ENCODE measurements around the gene GALNTL6.

GALNTL6 gene

DNA sequence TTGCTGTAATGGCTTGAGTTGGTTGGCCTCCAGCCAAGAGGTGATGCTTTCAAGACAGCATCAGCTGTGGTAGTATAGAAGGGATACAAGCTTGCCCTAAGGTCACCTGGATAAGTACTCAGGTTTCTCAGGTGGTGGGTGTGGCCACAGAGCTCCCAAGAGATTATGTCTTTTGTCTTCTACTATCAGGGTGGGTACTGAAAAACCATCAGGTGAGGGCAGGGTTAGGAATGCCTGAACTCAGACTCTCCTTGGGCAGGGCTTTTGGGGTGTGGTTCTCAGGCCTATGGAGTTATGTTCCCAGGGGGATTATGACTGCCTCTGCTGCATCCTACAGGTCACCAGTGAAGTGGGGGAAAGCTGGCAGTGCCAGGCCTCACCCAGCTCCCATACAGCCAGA, 700.8 kb downstream of the GALNTL6 start:
- Mint-ChIP-seq H3K4me1 (ENCODE audit: low read depth) (no peaks in the 10 kb centered on the region), H3K4me3 (no peak overlapping the region)

DNA sequence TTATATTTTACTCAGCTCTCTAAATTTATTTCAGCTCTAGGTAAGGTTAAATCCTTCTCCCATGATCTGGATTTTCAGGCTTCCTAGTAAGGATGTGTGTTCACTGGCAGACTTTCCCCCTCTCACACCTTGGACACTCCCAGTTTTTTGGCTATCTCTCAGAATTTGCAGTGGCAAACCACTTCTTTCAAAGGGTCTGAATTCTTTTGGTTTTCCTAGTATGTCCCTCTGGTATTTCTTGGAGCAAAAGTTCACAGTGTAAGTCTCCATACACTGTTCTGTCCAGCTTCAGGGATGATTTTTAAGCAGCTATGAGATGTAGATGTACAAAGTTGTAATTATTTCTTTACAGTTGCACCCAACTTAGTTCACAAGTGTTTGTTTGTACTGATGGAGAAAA, 701.6 kb downstream of the GALNTL6 start:
- Mint-ChIP-seq H3K27ac (no peak overlapping the region), H3K36me3 (ENCODE audit: low read depth) (no peaks in the 10 kb centered on the region), H3K4me1 (ENCODE audit: low read depth) (no peaks in the 10 kb centered on the region), H3K27me3 (ENCODE audit: low read depth) (no peaks in the 10 kb centered on the region), H3K4me3 (no peak overlapping the region), H3K9me3 (no peaks in the 10 kb centered on the region)
- DNase-seq (ENCODE audit: low spot score) = no peak

More for the DNA sequence above, 700.8 kb downstream of the GALNTL6 start:
- Mint-ChIP-seq H3K27me3 (ENCODE audit: low read depth) (no peaks in the 10 kb centered on the region), H3K9me3 (no peaks in the 10 kb centered on the region), H3K36me3 (ENCODE audit: low read depth) (no peaks in the 10 kb centered on the region), H3K27ac (no peak overlapping the region)
- DNase-seq (ENCODE audit: low spot score) = no peak

DNA sequence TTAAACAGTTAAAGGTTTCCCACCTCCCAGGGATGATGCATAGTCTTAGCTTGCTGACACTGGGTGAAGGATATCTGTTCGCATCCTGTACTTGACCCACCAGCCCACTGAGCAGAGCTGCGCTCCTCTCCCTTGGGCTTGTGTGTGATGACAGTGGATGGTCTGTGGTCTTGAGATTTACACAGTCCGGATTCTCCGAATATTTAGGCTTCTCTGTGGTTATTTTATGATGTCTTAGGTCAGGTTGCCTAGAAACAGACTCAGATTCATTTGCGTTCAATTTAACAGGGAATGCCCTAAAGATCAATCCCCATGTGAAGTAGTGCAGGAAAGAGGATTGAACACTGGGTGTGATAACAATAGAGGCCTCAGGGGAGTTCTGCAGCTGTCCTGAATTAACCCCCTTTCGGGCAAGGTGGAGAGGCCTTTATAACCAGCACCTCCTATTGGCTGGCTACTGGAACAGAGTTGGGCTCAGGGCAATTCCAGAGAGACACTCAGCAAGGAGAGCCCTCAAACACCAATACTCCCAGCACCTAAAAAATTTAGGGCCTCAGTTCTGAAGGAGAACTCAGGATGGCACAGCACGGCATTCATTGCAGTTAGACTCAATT, 702.2 kb downstream of the GALNTL6 start:
- Mint-ChIP-seq H3K9me3 (no peaks in the 10 kb centered on the region), H3K36me3 (ENCODE audit: low read depth) (no peaks in the 10 kb centered on the region), H3K4me3 (no peak overlapping the region)

DNA sequence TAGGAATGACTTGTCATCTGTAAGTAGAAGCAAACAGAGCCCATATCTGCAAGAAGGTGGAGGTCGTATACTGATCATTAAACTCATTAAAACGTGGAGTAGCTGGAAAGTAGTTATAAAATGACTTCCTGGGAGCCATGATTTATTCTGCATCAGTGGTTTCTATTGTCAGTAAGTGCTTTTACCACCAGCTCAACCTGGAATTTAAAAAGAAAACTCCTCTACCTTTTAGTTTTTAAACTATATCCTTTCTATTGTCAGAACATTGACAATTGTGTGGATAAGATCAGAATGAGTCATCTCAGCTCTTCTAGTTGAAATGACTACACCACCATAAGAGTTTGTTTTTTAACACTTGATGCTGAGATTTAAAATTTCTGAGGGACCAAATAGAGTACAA, 704.2 kb downstream of the GALNTL6 start:
- no peaks in the 10 kb centered on the region for H3K4me1 Mint-ChIP-seq (ENCODE audit: low read depth)
- H3K27me3 Mint-ChIP-seq (ENCODE audit: low read depth) = no peaks in the 10 kb centered on the region
- H3K36me3 Mint-ChIP-seq (ENCODE audit: low read depth) = no peaks in the 10 kb centered on the region

More for the DNA sequence above, 702.2 kb downstream of the GALNTL6 start:
- Mint-ChIP-seq H3K4me1 (ENCODE audit: low read depth) (no peaks in the 10 kb centered on the region), H3K27ac (no peak overlapping the region), H3K27me3 (ENCODE audit: low read depth) (no peaks in the 10 kb centered on the region)
- no peak for DNase-seq (ENCODE audit: low spot score)

DNA sequence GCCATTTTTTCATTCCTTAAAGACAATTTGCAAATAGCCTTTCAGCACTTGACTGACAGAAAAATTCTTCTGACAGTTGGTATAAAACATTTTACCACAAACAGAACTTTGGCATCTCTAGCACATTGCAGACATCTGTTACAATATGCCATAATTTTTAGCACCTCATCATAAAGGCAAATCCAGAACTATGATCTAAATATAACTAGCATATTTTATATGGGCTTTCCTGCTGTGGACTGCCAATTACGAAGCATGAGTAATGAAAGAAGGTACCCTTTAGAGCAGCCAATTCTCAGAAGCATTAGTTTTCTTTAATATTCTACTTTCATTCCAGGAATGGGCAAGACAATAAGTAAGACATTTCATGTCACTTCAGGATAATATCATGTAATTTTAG, 708.0 kb downstream of the GALNTL6 start:
- Mint-ChIP-seq H3K27me3 (ENCODE audit: low read depth) (no peaks in the 10 kb centered on the region), H3K4me3 (no peak overlapping the region), H3K4me1 (ENCODE audit: low read depth) (no peaks in the 10 kb centered on the region), H3K9me3 (no peaks in the 10 kb centered on the region), H3K27ac (no peak overlapping the region), H3K36me3 (ENCODE audit: low read depth) (no peaks in the 10 kb centered on the region)
- no peak for DNase-seq (ENCODE audit: low spot score)

More for the DNA sequence above, 704.2 kb downstream of the GALNTL6 start:
- H3K27ac Mint-ChIP-seq = no peak overlapping the region
- H3K9me3 Mint-ChIP-seq = no peaks in the 10 kb centered on the region
- no peak for DNase-seq (ENCODE audit: low spot score)
- H3K4me3 Mint-ChIP-seq = no peak overlapping the region

DNA sequence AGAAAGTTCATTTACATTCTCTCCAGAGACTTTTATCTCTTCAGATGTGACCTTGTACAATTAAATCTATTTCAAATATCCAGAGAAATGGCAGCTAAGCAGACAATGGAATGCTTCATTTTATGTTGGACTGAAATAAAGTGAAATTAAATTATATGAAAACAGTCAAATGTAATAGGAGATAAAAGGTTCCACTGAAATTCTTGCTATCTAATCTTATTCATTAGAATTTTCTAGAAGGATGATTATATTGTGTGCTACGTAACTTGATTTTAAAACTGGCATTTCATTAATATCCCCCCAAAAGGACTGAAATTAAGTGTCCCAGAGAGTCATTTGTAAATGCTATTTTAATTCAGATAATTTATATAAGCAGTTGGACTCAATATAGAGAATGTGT, 708.5 kb downstream of the GALNTL6 start:
- Mint-ChIP-seq H3K4me3 (no peak overlapping the region), H3K27me3 (ENCODE audit: low read depth) (no peaks in the 10 kb centered on the region), H3K27ac (no peak overlapping the region), H3K9me3 (no peaks in the 10 kb centered on the region), H3K4me1 (ENCODE audit: low read depth) (no peaks in the 10 kb centered on the region), H3K36me3 (ENCODE audit: low read depth) (no peaks in the 10 kb centered on the region)
- no peak for DNase-seq (ENCODE audit: low spot score)

DNA sequence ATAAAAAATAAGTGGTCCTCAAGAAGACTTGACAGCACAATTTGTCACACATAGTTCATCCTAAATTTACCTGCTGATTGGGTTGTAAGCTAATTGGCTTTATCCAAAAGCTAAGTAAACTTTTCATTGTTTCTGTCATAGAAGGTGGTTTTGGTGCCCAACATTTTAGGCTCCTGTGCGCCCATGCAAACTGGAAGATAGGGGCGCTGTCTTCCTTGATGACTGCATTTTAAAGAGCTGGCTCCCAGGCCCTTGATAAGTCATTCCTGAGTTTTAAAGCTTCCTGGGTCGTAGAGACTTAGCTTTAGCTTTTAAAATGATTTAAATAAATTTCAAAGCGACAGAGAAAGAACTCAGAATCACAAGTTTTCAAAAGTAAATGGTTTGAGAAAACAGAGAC, 730.0 kb downstream of the GALNTL6 start:
- no peak overlapping the region for H3K4me3 Mint-ChIP-seq
- no peak for DNase-seq (ENCODE audit: low spot score)

DNA sequence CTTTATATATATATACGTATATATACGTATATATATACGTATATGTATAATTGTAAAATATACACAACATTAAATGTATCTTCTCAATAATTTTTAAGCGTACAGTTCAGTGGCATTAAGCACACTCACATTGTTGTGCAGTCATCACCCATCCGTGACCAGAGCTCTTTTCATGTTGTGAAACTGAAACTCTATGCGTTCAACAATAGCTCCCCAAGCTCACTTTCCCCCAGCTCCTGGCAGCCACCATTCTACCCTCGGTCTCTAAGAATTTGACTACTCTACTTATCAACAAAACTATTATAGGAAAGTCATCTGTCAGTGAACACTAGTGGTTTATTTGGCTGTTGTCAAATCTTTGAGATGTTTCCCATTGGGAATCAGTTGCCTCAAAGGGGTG, 733.6 kb downstream of the GALNTL6 start:
- no peaks in the 10 kb centered on the region for H3K36me3 Mint-ChIP-seq (ENCODE audit: low read depth)
- no peak overlapping the region for H3K27ac Mint-ChIP-seq
- H3K9me3 Mint-ChIP-seq = no peaks in the 10 kb centered on the region
- no peaks in the 10 kb centered on the region for H3K27me3 Mint-ChIP-seq (ENCODE audit: low read depth)
- no peak for DNase-seq (ENCODE audit: low spot score)
- H3K4me3 Mint-ChIP-seq = no peak overlapping the region
- no peaks in the 10 kb centered on the region for H3K4me1 Mint-ChIP-seq (ENCODE audit: low read depth)

More for the DNA sequence above, 730.0 kb downstream of the GALNTL6 start:
- H3K27ac Mint-ChIP-seq = no peak overlapping the region
- no peaks in the 10 kb centered on the region for H3K36me3 Mint-ChIP-seq (ENCODE audit: low read depth)
- no peaks in the 10 kb centered on the region for H3K27me3 Mint-ChIP-seq (ENCODE audit: low read depth)
- H3K9me3 Mint-ChIP-seq = no peaks in the 10 kb centered on the region
- no peaks in the 10 kb centered on the region for H3K4me1 Mint-ChIP-seq (ENCODE audit: low read depth)

DNA sequence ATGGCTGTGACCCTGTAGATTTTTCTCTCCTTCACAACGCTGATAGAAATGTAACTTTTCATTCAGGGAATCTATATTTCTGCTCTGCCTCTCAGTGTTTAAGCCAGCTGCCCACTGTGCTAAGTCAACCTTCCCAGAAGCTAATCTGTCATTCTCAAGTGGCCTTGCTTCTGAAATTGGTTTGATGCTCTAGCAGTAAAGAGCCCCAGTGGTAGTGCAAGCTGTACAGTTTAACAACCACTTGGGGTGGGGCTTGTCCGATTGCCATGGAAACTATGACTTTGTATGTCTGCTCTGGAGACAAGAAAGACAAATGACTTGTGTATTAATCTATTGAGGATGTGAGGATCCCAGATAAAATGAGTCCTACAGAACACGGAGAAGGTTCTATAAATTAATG, 734.5 kb downstream of the GALNTL6 start:
- DNase-seq (ENCODE audit: low spot score) = no peak
- Mint-ChIP-seq H3K4me1 (ENCODE audit: low read depth) (no peaks in the 10 kb centered on the region), H3K9me3 (no peaks in the 10 kb centered on the region), H3K36me3 (ENCODE audit: low read depth) (no peaks in the 10 kb centered on the region), H3K27ac (no peak overlapping the region), H3K27me3 (ENCODE audit: low read depth) (no peaks in the 10 kb centered on the region), H3K4me3 (no peak overlapping the region)

DNA sequence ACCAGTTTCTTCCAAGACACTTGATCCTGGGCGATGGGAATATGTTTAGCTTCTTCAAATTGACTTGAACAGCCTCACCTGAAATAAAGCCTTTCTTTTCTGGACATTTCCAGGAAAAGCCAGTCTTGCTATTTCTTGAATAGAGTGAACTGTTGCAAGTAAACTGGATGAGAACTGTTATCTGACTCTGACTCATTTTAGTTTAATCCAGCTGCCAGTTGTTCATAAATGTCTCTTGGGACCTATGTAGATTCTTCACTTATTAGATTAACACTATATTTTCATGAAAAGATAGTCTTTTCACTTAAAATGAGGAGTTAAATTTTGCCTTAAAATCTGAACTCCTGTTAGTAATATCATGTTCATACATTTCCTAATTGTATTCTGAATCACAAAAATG, 740.0 kb downstream of the GALNTL6 start:
- Mint-ChIP-seq H3K4me3 (no peak overlapping the region), H3K4me1 (ENCODE audit: low read depth) (no peaks in the 10 kb centered on the region), H3K27ac (no peak overlapping the region), H3K36me3 (ENCODE audit: low read depth) (no peaks in the 10 kb centered on the region), H3K27me3 (ENCODE audit: low read depth) (no peaks in the 10 kb centered on the region), H3K9me3 (no peaks in the 10 kb centered on the region)
- no peak for DNase-seq (ENCODE audit: low spot score)

DNA sequence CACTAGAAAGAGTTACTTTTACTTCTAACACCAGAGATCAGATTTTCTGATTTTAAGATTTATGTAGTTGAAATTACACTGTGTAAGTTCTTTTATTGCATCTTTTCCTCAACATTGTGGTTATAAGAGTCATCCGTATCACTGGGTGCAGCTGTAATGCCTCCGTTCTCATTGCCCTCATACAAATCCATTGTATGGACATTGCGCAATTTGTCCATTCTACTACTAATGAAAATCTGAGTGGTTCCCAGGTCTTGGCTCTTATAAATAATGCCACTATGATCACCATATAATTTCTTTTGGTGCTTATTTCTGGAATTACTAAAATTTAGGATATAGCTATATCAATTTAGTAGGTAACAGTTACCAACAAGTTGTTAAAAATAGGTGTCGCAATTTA, 741.4 kb downstream of the GALNTL6 start:
- DNase-seq (ENCODE audit: low spot score) = no peak
- no peak overlapping the region for H3K4me3 Mint-ChIP-seq
- no peak overlapping the region for H3K27ac Mint-ChIP-seq
- no peaks in the 10 kb centered on the region for H3K36me3 Mint-ChIP-seq (ENCODE audit: low read depth)
- no peaks in the 10 kb centered on the region for H3K27me3 Mint-ChIP-seq (ENCODE audit: low read depth)
- no peaks in the 10 kb centered on the region for H3K9me3 Mint-ChIP-seq
- H3K4me1 Mint-ChIP-seq (ENCODE audit: low read depth) = no peaks in the 10 kb centered on the region

DNA sequence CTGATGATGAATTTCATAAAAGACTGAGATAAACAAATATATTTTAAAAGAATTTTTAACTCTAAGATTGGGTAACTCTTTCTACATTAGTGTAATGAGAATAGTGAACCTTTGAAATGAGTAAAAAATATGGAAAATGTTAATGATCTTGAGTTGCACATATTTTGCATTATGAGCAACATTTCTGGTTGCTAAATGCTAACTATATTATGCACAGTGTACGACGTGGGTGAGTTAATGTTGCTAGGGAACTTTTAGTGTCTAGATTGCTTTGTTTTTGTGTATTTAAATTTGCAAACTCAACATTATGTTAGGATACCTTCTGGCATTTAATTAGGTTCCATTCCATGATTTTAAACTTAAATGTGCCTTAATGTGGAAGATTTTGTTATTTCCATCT, 742.5 kb downstream of the GALNTL6 start:
- no peaks in the 10 kb centered on the region for H3K36me3 Mint-ChIP-seq (ENCODE audit: low read depth)
- no peaks in the 10 kb centered on the region for H3K9me3 Mint-ChIP-seq
- H3K4me3 Mint-ChIP-seq = no peak overlapping the region
- no peaks in the 10 kb centered on the region for H3K4me1 Mint-ChIP-seq (ENCODE audit: low read depth)
- H3K27me3 Mint-ChIP-seq (ENCODE audit: low read depth) = no peaks in the 10 kb centered on the region
- no peak for DNase-seq (ENCODE audit: low spot score)
- H3K27ac Mint-ChIP-seq = no peak overlapping the region

DNA sequence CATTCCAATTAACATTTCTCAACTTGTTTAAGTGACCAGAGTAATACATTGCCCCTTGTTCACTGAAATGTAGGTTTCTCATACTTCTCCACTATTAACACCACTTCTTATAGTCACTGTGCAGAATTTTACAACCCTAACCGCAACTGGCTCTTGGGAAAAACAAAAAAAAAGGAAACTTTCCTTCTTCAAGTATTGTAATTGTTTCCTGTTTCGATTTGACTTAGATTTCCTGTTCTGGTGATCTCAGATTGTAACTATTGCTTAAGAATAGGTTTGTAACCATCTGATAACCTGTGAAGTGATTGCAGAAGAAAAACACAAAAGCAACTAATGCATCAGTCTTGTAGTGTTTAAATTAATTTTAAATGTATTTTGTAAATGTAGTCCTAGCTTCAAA, 760.7 kb downstream of the GALNTL6 start:
- Mint-ChIP-seq H3K9me3 (no peaks in the 10 kb centered on the region), H3K4me1 (ENCODE audit: low read depth) (peaks cover 4% of the 10 kb centered on the region), H3K36me3 (ENCODE audit: low read depth) (no peaks in the 10 kb centered on the region), H3K27me3 (ENCODE audit: low read depth) (no peaks in the 10 kb centered on the region), H3K4me3 (no peak overlapping the region), H3K27ac (no peak overlapping the region)
- no peak for DNase-seq (ENCODE audit: low spot score)

DNA sequence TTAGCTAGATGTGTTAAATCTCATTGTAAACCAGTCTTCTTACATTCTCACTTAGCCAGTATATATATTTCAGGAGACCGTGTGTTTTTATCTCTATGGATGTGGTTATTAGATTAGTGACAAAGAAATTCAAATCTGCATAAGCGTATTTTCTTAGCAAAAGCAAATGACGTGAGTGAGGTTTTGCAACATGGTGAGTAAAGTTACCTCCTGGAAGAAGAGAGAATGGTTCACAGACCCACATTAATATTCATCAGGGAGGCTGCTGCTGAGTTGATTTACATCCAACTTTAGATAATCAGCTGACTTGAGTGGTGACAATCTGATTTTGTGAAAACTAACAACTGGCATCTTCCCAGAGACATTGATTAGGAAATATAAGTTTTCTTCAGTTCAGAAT, 765.5 kb downstream of the GALNTL6 start:
- no peak overlapping the region for H3K4me3 Mint-ChIP-seq
- DNase-seq (ENCODE audit: low spot score) = no peak

DNA sequence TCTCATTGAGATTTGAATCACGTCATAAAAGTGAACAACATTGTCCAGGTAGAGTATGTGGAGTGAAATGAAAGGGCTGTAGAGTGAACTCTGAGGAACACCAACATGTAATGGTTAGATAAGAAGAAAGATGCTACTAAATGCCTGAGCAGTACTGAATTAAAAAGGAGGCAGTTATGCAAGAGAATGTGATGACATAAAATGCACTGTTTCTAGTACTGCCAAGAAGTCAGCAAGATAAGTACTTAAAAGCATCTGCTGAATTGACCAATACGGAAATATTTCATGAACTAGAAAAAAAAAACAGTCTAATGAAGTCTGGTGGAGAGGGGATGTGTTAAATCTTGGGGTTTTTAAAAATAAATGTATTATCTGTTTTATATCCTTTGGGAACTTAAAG, 771.6 kb downstream of the GALNTL6 start:
- Mint-ChIP-seq H3K36me3 (ENCODE audit: low read depth) (no peaks in the 10 kb centered on the region), H3K9me3 (peaks cover 8% of the 10 kb centered on the region), H3K4me3 (no peak overlapping the region), H3K27me3 (ENCODE audit: low read depth) (no peaks in the 10 kb centered on the region), H3K4me1 (ENCODE audit: low read depth) (no peaks in the 10 kb centered on the region), H3K27ac (no peak overlapping the region)
- DNase-seq (ENCODE audit: low spot score) = no peak

More for the DNA sequence above, 765.5 kb downstream of the GALNTL6 start:
- Mint-ChIP-seq H3K27ac (no peak overlapping the region), H3K27me3 (ENCODE audit: low read depth) (no peaks in the 10 kb centered on the region), H3K9me3 (no peaks in the 10 kb centered on the region), H3K4me1 (ENCODE audit: low read depth) (peaks cover 4% of the 10 kb centered on the region), H3K36me3 (ENCODE audit: low read depth) (no peaks in the 10 kb centered on the region)

Data from T-helper 2 cell treated with Interferon-gamma antibody and Interleukin-4, amounts not matched to agents 5 μg/mL and 100 μg/mL, for 36 hours (primary cell).